Brain microvascular endothelial cell (primary cell): ENCODE measurements around the gene CALCR.
A peak's percentile ranks its signal among the peaks of the same experiment; 100 is the strongest.

Experiments used
- DNase-seq: peaks from one replicate; pipeline ENCODE4 v3.0.0-alpha.2; 2020
- H3K27ac ChIP-seq: fragments of 250-450 bp; sonication (Bioruptor Pico); 2 replicates; pipeline ENCODE4 v1.5.1; 2020; ENCODE audit warnings: mild to moderate bottlenecking, moderate library complexity
- H3K27me3 ChIP-seq: fragments of 250-450 bp; sonication (Bioruptor Pico); replicated peaks from 2 replicates; pipeline ENCODE4 v1.5.1; 2020; ENCODE audit warnings: mild to moderate bottlenecking
- H3K36me3 ChIP-seq: fragments of 250-450 bp; sonication (Bioruptor Pico); replicated peaks from 2 replicates; pipeline ENCODE4 v1.5.1; 2020; ENCODE audit warnings: mild to moderate bottlenecking
- H3K4me3 ChIP-seq: 2 replicates; pipeline ENCODE4 v1.5.1; 2011; ENCODE audit warnings: low read depth, mild to moderate bottlenecking, control low read depth, low read length, moderate library complexity
- CTCF ChIP-seq: IDR thresholded peaks from 2 replicates; pipeline ENCODE4 v1.5.1; 2011; ENCODE audit warnings: low read depth, mild to moderate bottlenecking, moderate library complexity, low read length, control low read depth, inconsistent platforms; ENCODE audit errors: missing control alignments
- in situ Hi-C: cut with HindIII; loops from 2 replicates; pipeline ENCODE4 v1.10.0; 2017; ENCODE audit warnings: low sequenced_read_pairs, low pct_ligation_motif_present

The CALCR gene

GRCh38 chr7:93578762-93579161 lies 4.2 kb upstream of the CALCR start:
- in situ Hi-C loops, result no loop called here
- H3K36me3 ChIP-seq, result no peaks in the 10 kb centered on the region
- TF ChIP-seq CTCF, result no peak
- no peak overlapping the region for H3K27ac ChIP-seq
- peaks cover 49% of the 10 kb centered on the region for H3K27me3 ChIP-seq
- DNase-seq, result no peak
- H3K4me3 ChIP-seq, result no peak overlapping the region

GRCh38 chr7:93575555-93576399 lies 1.3 kb upstream of the CALCR start:
- Histone ChIP-seq H3K27me3 (peaks cover 65% of the 10 kb centered on the region), H3K36me3 (no peaks in the 10 kb centered on the region), H3K27ac (no peak overlapping the region), H3K4me3 (peak overlapping the region; percentile 21)
- TF ChIP-seq CTCF, result no peak
- in situ Hi-C loops, result no loop called here
- DNase-seq, result no peak

- no peak for DNase-seq
- Histone ChIP-seq H3K27ac (no peak overlapping the region), H3K27me3 (peaks cover 62% of the 10 kb centered on the region), H3K36me3 (no peaks in the 10 kb centered on the region), H3K4me3 (no peak overlapping the region)
- no peak for TF ChIP-seq CTCF
- in situ Hi-C loops, result no loop called here
Observed at GRCh38 chr7:93574269-93574645, 267 bp downstream of the CALCR start.

- no peak for DNase-seq
- TF ChIP-seq CTCF, result no peak
- peaks cover 20% of the 10 kb centered on the region for H3K27me3 ChIP-seq
- H3K36me3 ChIP-seq, result no peaks in the 10 kb centered on the region
- in situ Hi-C loops, result no loop called here
- no peak overlapping the region for H3K4me3 ChIP-seq
- H3K27ac ChIP-seq, result no peak overlapping the region
Observed at GRCh38 chr7:93569189-93569588, 5.3 kb downstream of the CALCR start.

GRCh38 chr7:93566876-93567275 lies 7.6 kb downstream of the CALCR start:
- Histone ChIP-seq H3K36me3 (no peaks in the 10 kb centered on the region), H3K27me3 (peaks cover 3% of the 10 kb centered on the region), H3K4me3 (no peak overlapping the region), H3K27ac (no peak overlapping the region)
- in situ Hi-C loops, result no loop called here
- no peak for TF ChIP-seq CTCF
- no peak for DNase-seq

- DNase-seq, result no peak
- no peak for TF ChIP-seq CTCF
- H3K36me3 ChIP-seq, result no peaks in the 10 kb centered on the region
- in situ Hi-C loops, result no loop called here
- peaks cover 3% of the 10 kb centered on the region for H3K27me3 ChIP-seq
- no peak overlapping the region for H3K27ac ChIP-seq
- H3K4me3 ChIP-seq, result no peak overlapping the region
Observed at GRCh38 chr7:93563584-93563983, 10.9 kb downstream of the CALCR start.
